Psoas muscle (tissue), 8 donors: ENCODE results near the gene ARHGAP24. TPM values are rescaled to one million over a fixed set of nuclear protein-coding genes. Genes with fewer than 3 reads are reported as not detected.

Experiments used
- ATAC-seq, 4 donors: fragments of 200-7000 bp; cut with Tn5 transposase; one replicate each; pipeline ENCODE4 v1.9.1; 2020; ENCODE audit warnings: moderate library complexity in 3 of 4, mild to moderate bottlenecking in 2 of 4
- DNase-seq, 2 donors: peaks; one replicate each; pipeline ENCODE4 v3.0.0-alpha.2; 2020
- H3K27ac ChIP-seq: fragments of 200-600 bp; one replicate; pipeline ENCODE4 v1.8.0; 2022
- H3K27me3 ChIP-seq, 3 donors: fragments of 200-600 bp in 1 of 3; one replicate each; pipeline versions ENCODE4 v1.6.1 to v1.8.0; 2013 to 2022; ENCODE audit warnings: low read length in 2 of 3, mild to moderate bottlenecking in 2 of 3, moderate library complexity in 1 of 3; ENCODE audit not compliant: insufficient read depth in 3 of 3
- H3K36me3 ChIP-seq, 2 donors: fragments of 200-600 bp in 1 of 2; one replicate each; pipeline versions ENCODE4 v1.6.1 to v1.8.0; 2013 to 2022; ENCODE audit warnings: low read depth in 1 of 2, mild to moderate bottlenecking in 1 of 2, moderate library complexity in 1 of 2; ENCODE audit not compliant: insufficient read depth in 1 of 2
- H3K4me1 ChIP-seq: fragments of 200-600 bp; one replicate; pipeline ENCODE4 v1.8.0; 2022
- H3K4me3 ChIP-seq: fragments of 200-600 bp; one replicate; pipeline ENCODE4 v1.8.0; 2022; ENCODE audit warnings: mild to moderate bottlenecking
- H3K9me3 ChIP-seq: fragments of 200-600 bp; one replicate; pipeline ENCODE4 v1.8.0; 2022
- CTCF ChIP-seq: fragments of 200-600 bp; IDR thresholded peaks from one replicate; pipeline ENCODE4 v1.8.0; 2022; ENCODE audit warnings: antibody characterized with exemption
- WGBS, 3 donors: extraction: QIAGEN DNeasy Blood & Tissue Kit; methylation state at CpG; one replicate each; pipeline versions ENCODE4 v1.1.6 to v1.1.7; 2013; 5-methylcytosine and 5-hydroxymethylcytosine counted together
- intact Hi-C, 2 donors: fragments of 100-400 bp; cut with DNase I; formaldehyde crosslinking; loops; one replicate each; pipeline versions ENCODE4 v1.11.0 to v1.14.2; 2022
- polyA plus RNA-seq, 3 donors: library from polyadenylated mRNA; stranded (reverse); fragments of 200-250 nt; gene quantifications; one replicate each; pipeline ENCODE4 v1.2.3, GENCODE V29; 2013
- total RNA-seq, 4 donors: library from RNA; stranded (reverse); fragmentation: NEBNext Ultra II Directional in 2 of 4; extraction: Animal tissue kit (Norgen Biotek cat#: 25700) in 2 of 4; gene quantifications; one replicate each; pipeline versions ENCODE4 v1.2.1 to v1.2.4, GENCODE V29; 2021 to 2023
- donor health status: healthy with polysubstance abuse.
- donor health status: DM: no; HTN: no; CAD: no; lungs with moderate emphysema.
- donor health status: Bipolar disorder and iron deficiency.
- donor health status: healthy.
- donor health status: DM: yes; HTN: yes; CAD: no.
- donor health status: DM: no; HTN: no; CAD: no.
- donor health status: DM: no; HTN: no; CAD: no.
- donor health status: DM: yes; HTN: yes; CAD: no.

ARHGAP24 gene
- total and polyA plus RNA-seq, 7 donors: 2.3 to 25.7 (median 4.6) TPM

- H3K27ac ChIP-seq: peak overlapping the region; percentile 46
- intact Hi-C loops: no loop called here
- no peak for TF ChIP-seq CTCF
These were observed 304.2 kb downstream of the ARHGAP24 start for GRCh38 chr4:85779165-85779564.

GRCh38 chr4:85780664-85781063 is 305.7 kb downstream of the ARHGAP24 start:
- intact Hi-C loops: no loop called here
- 28 to 46% (median 45%) methylated on average over 3 of the region's 3 CpGs for WGBS, 3 donors
- no peak for TF ChIP-seq CTCF
- Histone ChIP-seq H3K4me1 (peaks cover 8% of the 10 kb centered on the region), H3K9me3 (no peaks in the 10 kb centered on the region), H3K27ac (no peak overlapping the region), H3K27me3 (no peaks in the 10 kb centered on the region), H3K36me3 (no peaks in the 10 kb centered on the region), H3K4me3 (no peak overlapping the region)
- DNase-seq: no peak
- ATAC-seq: no peak

More at GRCh38 chr4:85779165-85779564, 304.2 kb downstream of the ARHGAP24 start:
- Histone ChIP-seq H3K27me3 (no peaks in the 10 kb centered on the region), H3K4me3 (peak overlapping the region; percentile 45), H3K36me3 (no peaks in the 10 kb centered on the region), H3K4me1 (peaks cover 8% of the 10 kb centered on the region), H3K9me3 (no peaks in the 10 kb centered on the region)
- DNase-seq (no peak), ATAC-seq (no peak)

- ATAC-seq (no peak), DNase-seq (no peak)
- Histone ChIP-seq H3K27me3 (no peaks in the 10 kb centered on the region), H3K4me1 (no peaks in the 10 kb centered on the region), H3K36me3 (no peaks in the 10 kb centered on the region), H3K27ac (peak overlapping the region; percentile 19), H3K9me3 (no peaks in the 10 kb centered on the region), H3K4me3 (no peak overlapping the region)
- WGBS, 3 donors: 67 to 73% (median 72%) methylated on average over 2 of the region's 2 CpGs
- no peak for TF ChIP-seq CTCF
- intact Hi-C loops: no loop called here
These were observed 308.5 kb downstream of the ARHGAP24 start for GRCh38 chr4:85783483-85783882.

- H3K4me1 ChIP-seq: no peaks in the 10 kb centered on the region
- TF ChIP-seq CTCF: no peak
- H3K4me3 ChIP-seq: no peak overlapping the region
- H3K9me3 ChIP-seq: no peaks in the 10 kb centered on the region
- ATAC-seq: no peak
- DNase-seq: no peak
- H3K27ac ChIP-seq: peak overlapping the region; percentile 19
- 85 to 89% (median 87%) methylated on average over 1 of the region's 1 CpG for WGBS, 3 donors
- intact Hi-C loops: no loop called here
- H3K27me3 ChIP-seq: no peaks in the 10 kb centered on the region
- H3K36me3 ChIP-seq: no peaks in the 10 kb centered on the region
These were observed 308.9 kb downstream of the ARHGAP24 start for GRCh38 chr4:85783900-85784299.

GRCh38 chr4:85784348-85784747 is 309.4 kb downstream of the ARHGAP24 start:
- ATAC-seq: no peak
- Histone ChIP-seq H3K27ac (no peak overlapping the region), H3K9me3 (no peaks in the 10 kb centered on the region), H3K4me3 (no peak overlapping the region), H3K36me3 (no peaks in the 10 kb centered on the region), H3K4me1 (no peaks in the 10 kb centered on the region), H3K27me3 (no peaks in the 10 kb centered on the region)
- WGBS, 3 donors: 59 to 71% (median 61%) methylated on average over 3 of the region's 3 CpGs
- intact Hi-C loops: no loop called here
- no peak for DNase-seq
- no peak for TF ChIP-seq CTCF
